Upper lobe of left lung (tissue), 6 donors: ENCODE data around the gene RASA3. TPM values are rescaled to one million over a fixed set of nuclear protein-coding genes. Genes with fewer than 3 reads are reported as not detected.

Experiments used
- ATAC-seq, 2 donors: fragments of 200-7000 bp; cut with Tn5 transposase; one replicate each; pipeline ENCODE4 v1.9.1; 2022; ENCODE audit warnings: mild to moderate bottlenecking in 2 of 2, moderate library complexity in 2 of 2; ENCODE audit not compliant: low FRiP score in 2 of 2
- DNase-seq, 2 donors: peaks; one replicate each; pipeline ENCODE4 v3.0.0-alpha.2; 2019 to 2020
- H3K27ac ChIP-seq, 4 donors: fragments of 200-600 bp; sonication (generic); one replicate each; pipeline ENCODE4 v1.5.1; 2016 to 2019
- H3K27me3 ChIP-seq, 4 donors: fragments of 200-600 bp; sonication (generic); one replicate each; pipeline ENCODE4 v1.5.1; 2017 to 2019
- H3K36me3 ChIP-seq, 4 donors: fragments of 200-600 bp; sonication (generic); one replicate each; pipeline ENCODE4 v1.5.1; 2016 to 2019
- H3K4me1 ChIP-seq, 4 donors: fragments of 200-600 bp; sonication (generic); one replicate each; pipeline ENCODE4 v1.5.1; 2018 to 2019
- H3K4me3 ChIP-seq, 4 donors: fragments of 200-600 bp; sonication (generic); one replicate each; pipeline ENCODE4 v1.5.1; 2017 to 2019; ENCODE audit warnings: mild to moderate bottlenecking in 2 of 4, moderate library complexity in 1 of 4
- H3K9me3 ChIP-seq, 4 donors: fragments of 200-600 bp; sonication (generic); one replicate each; pipeline ENCODE4 v1.5.1; 2018 to 2019
- EP300 ChIP-seq, 4 donors: sonication (generic); formaldehyde crosslinking; IDR thresholded peaks; one replicate each; pipeline ENCODE4 v1.5.1; 2017; ENCODE audit warnings: antibody characterized with exemption in 4 of 4, control low read depth in 2 of 4
- POLR2A ChIP-seq, 4 donors: fragments of 450-650 bp; IDR thresholded peaks; one replicate each; pipeline ENCODE4 v1.5.1; 2016 to 2017; ENCODE audit warnings: antibody characterized with exemption in 4 of 4, mild to moderate bottlenecking in 2 of 4
- POLR2AphosphoS5 ChIP-seq, 2 donors: sonication (generic); formaldehyde crosslinking; IDR thresholded peaks; one replicate each; pipeline ENCODE4 v1.5.1; 2017; ENCODE audit warnings: antibody characterized with exemption in 2 of 2
- WGBS, 2 donors: methylation state at CpG; one replicate each; pipeline ENCODE4 v1.1.5; 2017 to 2018; 5-methylcytosine and 5-hydroxymethylcytosine counted together
- total RNA-seq, 6 donors: library from RNA; depleted of rRNA in 4 of 6; stranded (reverse); fragments of >200 nt in 4 of 6; gene quantifications; one replicate each; pipeline versions ENCODE4 v1.1.0 to v1.2.1, GENCODE V29; 2016 to 2021
- TF ChIP-seq, protein P1 (sequence below), 6 experiments: fragments of 450-650 bp in 4 of 6; fragments of 200-600 bp in 2 of 6; sonication (generic) in 2 of 6; IDR thresholded peaks; one replicate each; pipeline ENCODE4 v1.5.1; 2016 to 2019; ENCODE audit warnings: antibody characterized with exemption in 6 of 6
- donor health status: DM: no; HTN: no; CAD: no; lungs with moderate emphysema.
- donor health status: DM: no; HTN: yes; CAD: no; lungs with severe emphysema.

Gene RASA3
- total RNA-seq, 6 donors from 2014 or later: 11.4 to 52.4 (median 18.4) TPM

DNA sequence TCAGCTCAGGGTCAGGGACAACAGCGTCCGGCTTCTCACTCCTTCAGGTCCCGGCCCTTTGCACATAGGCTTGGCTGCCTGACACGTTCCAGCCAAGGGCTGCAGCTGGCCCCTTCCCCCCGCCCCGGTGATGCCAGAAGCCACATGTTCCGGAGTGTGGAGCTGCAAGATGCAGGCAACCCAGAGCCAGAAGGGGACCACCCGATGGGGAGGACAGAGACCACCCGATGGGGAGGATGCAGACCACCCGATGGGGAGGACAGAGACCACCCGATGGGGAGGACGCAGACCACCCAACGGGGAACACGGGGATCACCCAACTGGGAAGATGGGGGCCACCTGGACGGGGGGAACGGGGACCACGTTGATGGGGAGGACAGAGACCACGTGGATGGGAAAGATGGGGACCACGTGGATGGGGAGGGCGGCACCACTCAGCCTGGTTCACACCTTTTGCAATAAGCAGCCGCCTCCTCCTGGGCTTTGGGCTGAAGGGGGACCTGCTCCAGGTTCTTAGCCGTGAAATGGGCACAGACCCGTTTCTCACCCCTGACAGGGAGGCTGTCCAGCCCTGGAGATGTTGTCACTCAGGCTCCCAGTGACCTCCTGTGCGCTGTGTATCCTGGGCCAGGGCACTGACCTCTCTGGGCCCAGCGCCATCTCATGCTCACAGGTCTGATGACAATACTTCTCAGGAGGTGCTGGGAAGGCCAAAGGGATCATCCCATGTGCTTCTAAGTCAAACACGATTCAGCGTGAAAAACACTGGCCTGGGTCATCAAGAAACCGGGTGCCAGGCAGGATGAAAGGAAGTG, 193.1 kb downstream of the RASA3 start:
- no peaks in the 10 kb centered on the region for H3K27me3 ChIP-seq
- no peak overlapping the region for H3K27ac ChIP-seq
- DNase-seq (no peak), ATAC-seq (peak in 1 of 2 donors; percentile 22)
- H3K36me3 ChIP-seq: no peaks in the 10 kb centered on the region
- no peak overlapping the region for H3K4me3 ChIP-seq
- TF ChIP-seq, protein P1, sequence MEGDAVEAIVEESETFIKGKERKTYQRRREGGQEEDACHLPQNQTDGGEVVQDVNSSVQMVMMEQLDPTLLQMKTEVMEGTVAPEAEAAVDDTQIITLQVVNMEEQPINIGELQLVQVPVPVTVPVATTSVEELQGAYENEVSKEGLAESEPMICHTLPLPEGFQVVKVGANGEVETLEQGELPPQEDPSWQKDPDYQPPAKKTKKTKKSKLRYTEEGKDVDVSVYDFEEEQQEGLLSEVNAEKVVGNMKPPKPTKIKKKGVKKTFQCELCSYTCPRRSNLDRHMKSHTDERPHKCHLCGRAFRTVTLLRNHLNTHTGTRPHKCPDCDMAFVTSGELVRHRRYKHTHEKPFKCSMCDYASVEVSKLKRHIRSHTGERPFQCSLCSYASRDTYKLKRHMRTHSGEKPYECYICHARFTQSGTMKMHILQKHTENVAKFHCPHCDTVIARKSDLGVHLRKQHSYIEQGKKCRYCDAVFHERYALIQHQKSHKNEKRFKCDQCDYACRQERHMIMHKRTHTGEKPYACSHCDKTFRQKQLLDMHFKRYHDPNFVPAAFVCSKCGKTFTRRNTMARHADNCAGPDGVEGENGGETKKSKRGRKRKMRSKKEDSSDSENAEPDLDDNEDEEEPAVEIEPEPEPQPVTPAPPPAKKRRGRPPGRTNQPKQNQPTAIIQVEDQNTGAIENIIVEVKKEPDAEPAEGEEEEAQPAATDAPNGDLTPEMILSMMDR (IDR thresholded peaks at IDR 0.05): no peak
- TF ChIP-seq POLR2AphosphoS5 (IDR thresholded peaks at IDR 0.05): no peak
- no peak for TF ChIP-seq EP300 (IDR thresholded peaks at IDR 0.05)
- WGBS, 2 donors: 85% methylated on average over 23 to 25 of the region's 28 CpGs
- H3K9me3 ChIP-seq: no peaks in the 10 kb centered on the region
- peaks cover 0 to 7% (median 0%) of the 10 kb centered on the region in 4 donors for H3K4me1 ChIP-seq

DNA sequence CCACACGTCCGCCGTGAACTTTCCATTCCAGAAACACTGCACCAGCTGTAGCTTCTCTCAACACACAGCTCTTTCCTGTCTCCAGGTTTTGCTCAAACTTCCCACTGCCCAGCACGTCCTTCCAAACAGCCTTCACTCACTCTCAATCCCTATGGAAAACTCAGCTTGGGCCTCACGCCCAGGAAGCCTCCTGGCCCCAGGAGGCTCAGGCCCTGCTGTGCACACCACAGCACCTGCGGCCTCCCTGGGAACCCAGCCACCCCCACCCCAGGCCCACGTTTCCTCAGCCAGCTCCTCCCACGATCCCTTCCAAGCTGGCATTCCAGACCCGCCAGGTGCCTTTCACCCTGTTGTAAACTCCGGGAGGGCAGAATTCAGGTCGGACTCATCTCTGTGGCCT, 193.7 kb downstream of the RASA3 start:
- ATAC-seq: no peak
- Histone ChIP-seq H3K27me3 (no peaks in the 10 kb centered on the region), H3K36me3 (no peaks in the 10 kb centered on the region), H3K4me3 (no peak overlapping the region), H3K27ac (no peak overlapping the region), H3K9me3 (no peaks in the 10 kb centered on the region), H3K4me1 (peaks cover 0 to 7% (median 0%) of the 10 kb centered on the region in 4 donors)
- TF ChIP-seq EP300 (IDR thresholded peaks at IDR 0.05) (no peak), POLR2AphosphoS5 (IDR thresholded peaks at IDR 0.05) (no peak), POLR2A (IDR thresholded peaks at IDR 0.05) (no peak)
- TF ChIP-seq, protein P1 (IDR thresholded peaks at IDR 0.05): no peak
- DNase-seq: no peak
- 63 to 78% methylated on average over 10 to 11 of the region's 11 CpGs for WGBS, 2 donors

GRCh38 chr13:113938246-113938645, 194.2 kb downstream of the RASA3 start:
- no peak for TF ChIP-seq POLR2A (IDR thresholded peaks at IDR 0.05)
- TF ChIP-seq, protein P1 (IDR thresholded peaks at IDR 0.05): no peak
- no peak for TF ChIP-seq EP300 (IDR thresholded peaks at IDR 0.05)
- TF ChIP-seq POLR2AphosphoS5 (IDR thresholded peaks at IDR 0.05): no peak
- no peak overlapping the region for H3K27ac ChIP-seq
- peaks cover 0 to 7% (median 0%) of the 10 kb centered on the region in 4 donors for H3K4me1 ChIP-seq
- ATAC-seq: no peak
- no peaks in the 10 kb centered on the region for H3K36me3 ChIP-seq
- no peak for DNase-seq
- H3K4me3 ChIP-seq: no peak overlapping the region
- WGBS, 2 donors: 59 to 66% methylated on average over 6 to 7 of the region's 7 CpGs
- H3K27me3 ChIP-seq: no peaks in the 10 kb centered on the region
- H3K9me3 ChIP-seq: no peaks in the 10 kb centered on the region

DNA sequence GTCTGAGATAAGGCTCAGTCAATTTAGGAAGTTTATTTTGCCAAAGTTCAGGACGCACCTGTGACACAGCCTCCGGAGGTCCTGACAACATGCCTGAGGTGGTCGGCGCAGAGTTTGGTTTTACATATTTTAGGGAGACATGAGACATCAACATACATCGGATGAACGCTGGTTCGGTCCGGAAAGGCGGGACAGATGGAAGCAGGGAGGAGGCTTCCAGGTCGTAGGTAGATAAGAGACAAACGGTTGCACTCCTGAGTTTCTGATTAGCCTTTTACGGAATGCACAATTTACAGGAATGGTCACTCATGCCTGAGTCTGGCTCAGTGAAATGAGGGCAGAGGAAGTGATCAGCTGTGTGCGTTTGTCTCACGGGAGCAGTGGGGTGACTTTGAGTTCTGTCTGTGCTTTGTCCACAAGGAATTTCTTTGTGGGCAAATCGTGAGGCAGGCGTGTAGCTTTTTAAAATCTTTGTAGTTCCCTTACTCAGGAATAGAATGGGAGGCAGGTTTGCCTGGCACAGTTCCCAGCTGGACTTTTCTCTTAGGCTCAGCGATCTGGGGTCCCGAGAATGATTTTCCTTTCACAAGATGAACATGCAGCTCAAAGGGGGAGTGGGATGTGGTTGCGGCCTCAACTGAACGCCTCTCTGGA, 194.8 kb downstream of the RASA3 start:
- WGBS, 2 donors: 70 to 82% methylated on average over 20 of the region's 20 CpGs
- TF ChIP-seq POLR2AphosphoS5 (IDR thresholded peaks at IDR 0.05) (no peak), POLR2A (IDR thresholded peaks at IDR 0.05) (no peak), EP300 (IDR thresholded peaks at IDR 0.05) (no peak)
- TF ChIP-seq, protein P1 (IDR thresholded peaks at IDR 0.05): no peak
- Histone ChIP-seq H3K27me3 (no peaks in the 10 kb centered on the region), H3K4me3 (no peak overlapping the region), H3K36me3 (no peaks in the 10 kb centered on the region), H3K27ac (no peak overlapping the region), H3K9me3 (no peaks in the 10 kb centered on the region), H3K4me1 (peaks cover 0 to 7% (median 0%) of the 10 kb centered on the region in 4 donors)
- DNase-seq (no peak), ATAC-seq (no peak)
